ENCODE data around the gene PPEF2.

Gene PPEF2

DNA sequence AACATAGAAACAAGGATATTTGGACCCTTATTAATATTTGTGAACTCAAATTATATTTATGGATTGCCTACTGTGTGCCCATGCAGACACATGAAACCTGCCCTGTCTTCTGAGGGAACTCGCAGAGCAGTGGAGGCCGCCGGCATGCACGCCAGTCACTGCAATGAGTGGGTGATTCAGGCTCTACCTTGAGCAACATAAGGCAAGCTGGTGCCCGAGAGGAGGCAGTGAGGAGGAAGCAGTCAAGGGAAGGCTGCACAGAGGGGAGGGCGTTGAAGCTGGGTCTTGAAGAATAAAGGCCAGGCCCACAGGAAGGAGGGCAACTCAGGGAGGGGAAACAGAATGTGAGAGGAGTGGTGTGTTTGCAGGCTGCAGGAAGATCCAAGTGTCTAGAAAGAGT, 52.8 kb downstream of the PPEF2 start:
- FAIRE-seq (no peak), DNase-seq (ENCODE audit: insufficient read length) (no peak)
- TF ChIP-seq POLR2A (IDR thresholded peaks at IDR 0.05; ENCODE audit: low read depth, low read length) (no peak), POLR2AphosphoS5 (IDR thresholded peaks at IDR 0.05; ENCODE audit: low read depth, low read length) (no peak), TAF1 (IDR thresholded peaks at IDR 0.05; ENCODE audit: borderline replicate concordance, low read depth, low read length) (no peak)

GRCh38 chr4:75848891-75849290, 53.4 kb downstream of the PPEF2 start:
- no peak for TF ChIP-seq POLR2AphosphoS5 (IDR thresholded peaks at IDR 0.05; ENCODE audit: low read depth, low read length)
- no peak for TF ChIP-seq POLR2A (IDR thresholded peaks at IDR 0.05; ENCODE audit: low read depth, low read length)
- no peak for TF ChIP-seq TAF1 (IDR thresholded peaks at IDR 0.05; ENCODE audit: borderline replicate concordance, low read depth, low read length)
- FAIRE-seq = no peak
- DNase-seq (ENCODE audit: insufficient read length) = no peak

GRCh38 chr4:75848171-75848760, 54.0 kb downstream of the PPEF2 start:
- peak; percentile 36 for FAIRE-seq

GRCh38 chr4:75845992-75846391, 56.3 kb downstream of the PPEF2 start:
- TF ChIP-seq POLR2A (IDR thresholded peaks at IDR 0.05; ENCODE audit: low read depth, low read length) = no peak
- no peak for TF ChIP-seq POLR2AphosphoS5 (IDR thresholded peaks at IDR 0.05; ENCODE audit: low read depth, low read length)
- TF ChIP-seq TAF1 (IDR thresholded peaks at IDR 0.05; ENCODE audit: borderline replicate concordance, low read depth, low read length) = no peak
- FAIRE-seq = no peak
- no peak for DNase-seq (ENCODE audit: insufficient read length)

More at GRCh38 chr4:75848171-75848760, 54.0 kb downstream of the PPEF2 start:
- DNase-seq (ENCODE audit: insufficient read length) = peak; percentile 17

DNA sequence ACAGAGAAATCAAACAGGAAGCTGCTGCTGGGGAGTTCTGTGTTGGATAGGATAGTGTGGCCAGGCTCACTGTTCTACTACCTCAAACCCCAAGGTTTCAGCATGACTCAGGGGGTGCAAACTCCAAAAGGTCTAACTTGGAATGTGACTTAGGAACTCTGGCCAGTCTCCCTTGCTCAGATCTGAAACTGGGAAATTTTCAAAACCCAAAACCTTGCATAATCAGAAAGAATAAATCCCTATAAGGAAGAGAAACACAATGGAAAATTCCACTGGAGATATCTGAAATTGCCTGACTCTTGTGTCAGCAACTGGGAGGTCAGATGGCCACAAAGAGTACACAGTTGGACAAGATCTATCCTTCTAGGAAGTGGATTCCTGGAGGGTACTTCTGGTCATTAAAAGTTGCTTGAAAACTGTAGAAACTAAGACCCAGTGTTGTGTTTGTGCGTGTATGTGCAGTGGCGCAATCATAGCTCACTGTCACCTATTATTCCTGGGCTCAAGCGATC, 58.0 kb downstream of the PPEF2 start:
- no peak for TF ChIP-seq POLR2AphosphoS5 (IDR thresholded peaks at IDR 0.05; ENCODE audit: low read depth, low read length)
- FAIRE-seq (no peak), DNase-seq (ENCODE audit: insufficient read length) (no peak)

DNA sequence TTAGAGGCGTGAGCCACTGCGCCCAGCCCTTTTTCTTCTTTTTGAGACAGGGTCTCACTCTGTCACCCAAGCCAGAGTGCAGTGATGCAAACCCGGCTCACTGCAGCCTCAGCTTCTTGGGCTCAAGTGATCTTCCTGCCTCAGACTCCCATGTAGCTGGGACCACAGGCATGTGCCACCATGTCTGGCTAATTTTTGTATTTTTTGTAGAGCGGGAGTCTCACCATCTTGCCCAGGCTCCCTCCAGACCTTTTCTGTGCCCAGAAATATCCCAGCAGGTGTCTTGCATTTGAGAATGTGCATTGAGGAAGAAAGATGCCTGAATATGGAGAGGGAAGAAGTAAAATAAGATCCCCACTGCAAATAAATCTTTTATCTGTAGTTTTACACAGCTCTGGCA, 58.7 kb downstream of the PPEF2 start:
- DNase-seq (ENCODE audit: insufficient read length) = no peak
- TF ChIP-seq POLR2A (IDR thresholded peaks at IDR 0.05; ENCODE audit: low read depth, low read length) = no peak
- no peak for TF ChIP-seq TAF1 (IDR thresholded peaks at IDR 0.05; ENCODE audit: borderline replicate concordance, low read depth, low read length)
- TF ChIP-seq POLR2AphosphoS5 (IDR thresholded peaks at IDR 0.05; ENCODE audit: low read depth, low read length) = no peak
- FAIRE-seq = no peak

- no peak for FAIRE-seq
- TF ChIP-seq TAF1 (IDR thresholded peaks at IDR 0.05; ENCODE audit: borderline replicate concordance, low read depth, low read length) = no peak
- TF ChIP-seq POLR2A (IDR thresholded peaks at IDR 0.05; ENCODE audit: low read depth, low read length) = no peak
- no peak for TF ChIP-seq POLR2AphosphoS5 (IDR thresholded peaks at IDR 0.05; ENCODE audit: low read depth, low read length)
- no peak for DNase-seq (ENCODE audit: insufficient read length)
These were observed 60.4 kb downstream of the PPEF2 start for GRCh38 chr4:75841641-75842520.

- TF ChIP-seq TAF1 (IDR thresholded peaks at IDR 0.05; ENCODE audit: borderline replicate concordance, low read depth, low read length) = no peak
- TF ChIP-seq POLR2AphosphoS5 (IDR thresholded peaks at IDR 0.05; ENCODE audit: low read depth, low read length) = no peak
- TF ChIP-seq POLR2A (IDR thresholded peaks at IDR 0.05; ENCODE audit: low read depth, low read length) = no peak
- FAIRE-seq = no peak
- DNase-seq (ENCODE audit: insufficient read length) = no peak
These were observed 67.5 kb downstream of the PPEF2 start for GRCh38 chr4:75834772-75835154.

- DNase-seq (ENCODE audit: insufficient read length) = no peak
- TF ChIP-seq TAF1 (IDR thresholded peaks at IDR 0.05; ENCODE audit: borderline replicate concordance, low read depth, low read length) (no peak), POLR2A (IDR thresholded peaks at IDR 0.05; ENCODE audit: low read depth, low read length) (no peak), POLR2AphosphoS5 (IDR thresholded peaks at IDR 0.05; ENCODE audit: low read depth, low read length) (no peak)
- FAIRE-seq = no peak
These were observed 68.0 kb downstream of the PPEF2 start for GRCh38 chr4:75834095-75834771.

DNA sequence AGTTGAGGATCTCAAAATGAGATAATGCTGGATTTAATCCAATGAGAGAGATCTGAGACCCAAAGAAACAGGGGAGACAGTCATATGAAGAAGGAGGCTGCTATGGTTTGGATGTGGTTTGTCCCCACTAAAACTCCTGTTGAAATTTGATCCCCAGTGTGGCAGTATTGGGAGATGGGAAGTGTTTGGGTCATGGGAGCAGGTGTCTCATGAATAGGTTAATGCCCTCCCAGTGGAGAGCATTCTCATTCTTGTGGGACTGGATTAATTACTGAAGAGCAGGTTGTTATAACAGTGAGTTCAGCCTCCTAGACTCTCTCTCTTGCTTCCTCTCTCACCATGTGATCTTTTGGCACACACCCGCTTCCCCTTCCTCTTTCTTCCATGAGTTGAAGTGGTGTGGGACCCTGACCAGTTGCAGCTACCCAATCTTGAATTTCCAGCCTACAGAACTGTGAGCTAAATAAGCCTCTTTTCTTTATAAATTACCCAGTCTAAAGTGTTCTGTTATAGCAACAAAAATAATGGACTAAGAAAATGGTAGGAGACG, 70.3 kb downstream of the PPEF2 start:
- TF ChIP-seq POLR2A (IDR thresholded peaks at IDR 0.05; ENCODE audit: low read depth, low read length) = no peak
- FAIRE-seq = peak; percentile 38

DNA sequence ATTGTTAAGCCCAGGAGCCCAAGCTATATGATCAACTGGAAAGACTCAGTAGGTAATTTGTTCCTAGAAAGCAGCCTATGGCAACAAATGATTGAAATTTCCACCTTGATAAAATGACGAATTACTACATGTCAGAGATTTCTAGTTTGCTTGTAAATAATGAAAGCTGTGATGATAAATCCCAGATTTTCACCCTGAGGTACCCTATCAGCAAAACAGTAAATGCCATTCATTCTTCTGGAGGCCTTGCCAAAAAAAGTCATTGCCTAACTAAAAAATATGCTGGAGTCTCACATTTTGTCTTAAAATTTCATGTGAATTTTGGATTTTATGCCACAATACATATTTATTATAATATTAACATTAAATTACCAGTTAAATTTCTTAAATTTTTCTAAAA, 71.3 kb downstream of the PPEF2 start:
- no peak for DNase-seq (ENCODE audit: insufficient read length)
- FAIRE-seq = no peak
- TF ChIP-seq POLR2A (IDR thresholded peaks at IDR 0.05; ENCODE audit: low read depth, low read length) = no peak
- TF ChIP-seq TAF1 (IDR thresholded peaks at IDR 0.05; ENCODE audit: borderline replicate concordance, low read depth, low read length) = no peak
- TF ChIP-seq POLR2AphosphoS5 (IDR thresholded peaks at IDR 0.05; ENCODE audit: low read depth, low read length) = no peak

More for the DNA sequence above, 70.3 kb downstream of the PPEF2 start:
- no peak for DNase-seq (ENCODE audit: insufficient read length)

- TF ChIP-seq POLR2A (IDR thresholded peaks at IDR 0.05; ENCODE audit: low read depth, low read length) (no peak), TAF1 (IDR thresholded peaks at IDR 0.05; ENCODE audit: borderline replicate concordance, low read depth, low read length) (no peak), POLR2AphosphoS5 (IDR thresholded peaks at IDR 0.05; ENCODE audit: low read depth, low read length) (no peak)
- FAIRE-seq (no peak), DNase-seq (ENCODE audit: insufficient read length) (no peak)
These were observed 78.4 kb downstream of the PPEF2 start for GRCh38 chr4:75823812-75824211.
